HG03103 (cell line): ENCODE data around the gene ZBTB45.
"Not testable (repeated sequence)": the region's sequence is repeated elsewhere in the genome, so short reads cannot be mapped to it uniquely, and the experiment has no call there.

Experiments used
- ATAC-seq: cut with Tn5 transposase; IDR thresholded peaks from one replicate; pipeline ENCODE4 v1.9.1; 2021; ENCODE audit warnings: low read depth; ENCODE audit not compliant: unreplicated experiment

The ZBTB45 gene

DNA sequence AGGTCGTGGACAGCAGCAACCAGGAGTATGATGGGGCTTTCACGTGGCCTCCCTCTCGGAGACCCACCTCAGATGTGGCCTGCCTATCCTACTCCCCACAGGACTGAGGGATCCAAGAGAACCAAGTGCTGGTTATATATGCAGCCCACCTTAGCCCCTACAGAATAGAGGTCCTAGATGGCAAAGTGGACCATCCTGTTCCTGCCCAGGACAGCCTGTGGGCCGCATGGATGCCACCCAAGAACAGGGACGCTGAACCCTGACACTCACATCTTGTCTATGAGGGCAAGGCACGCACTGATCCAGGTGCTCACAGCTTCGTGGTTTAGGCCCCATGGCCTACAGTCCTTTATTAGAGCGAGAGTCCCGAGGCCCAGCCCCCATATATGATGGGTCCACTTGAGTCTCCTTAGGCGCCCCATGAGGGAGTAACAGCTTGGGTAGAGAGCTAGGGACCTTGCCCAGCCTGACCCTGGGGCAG is 6.4 kb downstream of the ZBTB45 start:
- ATAC-seq: no peak

DNA sequence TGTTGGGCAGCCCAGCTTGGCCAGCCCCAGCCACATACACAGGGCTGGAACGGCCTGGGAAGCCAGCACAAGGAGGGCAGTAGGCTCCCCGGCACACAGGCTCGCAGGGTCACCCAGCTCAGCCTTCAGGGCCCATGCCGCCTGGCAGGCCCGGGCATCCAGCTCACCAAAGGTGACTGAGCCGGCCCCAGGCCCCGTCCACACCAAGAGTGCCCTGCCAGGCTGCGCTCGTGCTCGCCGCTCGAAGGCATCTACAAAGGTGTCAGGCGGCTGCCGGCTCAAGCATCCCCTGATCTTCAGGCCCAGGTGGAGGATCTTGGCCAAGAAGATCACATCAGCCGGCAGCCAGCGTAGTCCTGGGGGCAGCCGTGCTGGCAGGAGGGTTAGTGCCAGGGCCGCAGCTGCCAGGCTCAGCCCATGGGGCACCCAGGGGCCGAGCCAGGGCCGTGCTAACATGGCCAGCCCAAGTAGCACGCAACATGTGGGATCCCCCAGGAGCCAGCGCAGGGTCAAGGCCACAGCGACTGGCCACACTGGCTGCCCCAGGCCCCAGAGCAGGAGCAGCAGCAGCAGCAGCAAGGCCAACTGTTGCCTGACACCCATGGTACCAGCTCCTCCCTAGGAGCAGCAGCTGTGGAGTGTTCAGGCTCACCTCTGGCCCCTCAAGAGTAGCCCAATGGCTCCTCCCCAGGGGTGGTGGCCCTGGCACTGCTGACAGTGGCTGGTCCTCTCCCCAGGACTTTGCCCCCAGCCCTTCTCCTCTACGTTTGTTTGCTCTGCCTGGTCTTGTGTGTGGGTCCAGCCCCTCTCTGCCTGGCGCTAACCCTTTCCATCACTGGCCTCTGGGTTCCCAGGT is 8.0 kb downstream of the ZBTB45 start, which contains the start of gene SLC27A5:
Gene SLC27A5 (minus strand): TSS at position 640 of the 856 bp plus-strand sequence. CDS start 37 bp downstream, at position 603.
- no peak for ATAC-seq

DNA sequence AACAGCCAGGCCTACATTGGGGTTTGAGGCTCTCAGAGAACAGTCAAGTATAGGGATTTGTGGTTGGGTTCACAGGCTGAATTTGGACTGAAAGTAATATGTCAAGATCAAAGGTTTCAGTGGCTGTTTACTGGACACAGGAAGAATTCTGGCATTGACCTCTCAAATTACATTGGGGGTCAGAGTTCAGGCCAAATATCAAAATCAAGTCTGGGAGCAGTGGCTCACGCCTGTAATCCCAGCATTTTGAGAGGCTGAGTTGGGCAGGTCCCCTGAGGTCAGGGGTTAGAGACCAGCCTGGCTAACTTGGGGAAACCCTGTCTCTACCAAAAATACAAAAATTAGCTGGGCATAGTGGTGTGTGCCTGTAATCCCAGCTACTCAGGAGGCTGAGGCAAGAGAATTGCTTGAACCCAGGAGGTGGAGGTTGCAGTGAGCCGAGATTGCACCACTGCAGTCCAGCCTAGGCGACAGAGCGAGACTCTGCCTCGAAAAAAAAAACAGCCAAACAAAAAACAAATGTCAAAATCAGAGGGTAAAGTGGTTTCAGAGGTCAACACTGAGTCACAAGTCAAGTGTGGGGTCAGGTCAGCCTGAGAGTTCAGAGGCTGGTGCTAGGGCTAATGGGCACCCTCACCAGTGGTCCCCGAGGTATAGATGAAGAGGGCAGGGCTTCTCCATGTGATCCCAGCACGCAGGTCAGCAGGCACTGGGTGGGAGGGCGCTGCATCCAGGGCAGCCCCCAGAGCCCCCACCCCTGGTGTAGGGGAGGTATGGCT is 9.3 kb downstream of the ZBTB45 start:
- no peak for ATAC-seq

DNA sequence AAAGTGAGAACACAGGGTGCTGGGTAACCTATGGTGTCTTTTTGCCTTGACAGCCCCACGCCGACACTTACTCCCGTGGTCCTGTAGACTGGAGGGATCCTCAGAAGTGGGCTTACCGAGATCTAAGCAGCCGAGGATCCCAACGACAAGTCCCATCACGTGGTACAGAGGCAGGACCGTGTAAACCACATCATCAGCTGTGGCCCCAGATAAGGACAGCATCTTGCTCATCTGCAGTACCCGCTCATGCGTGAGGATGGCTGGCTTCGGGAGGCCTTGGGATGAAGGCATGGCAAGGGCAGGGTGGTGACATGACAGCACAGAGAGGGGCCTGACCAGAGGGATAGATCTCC is 9.9 kb downstream of the ZBTB45 start:
- ATAC-seq: no peak

DNA sequence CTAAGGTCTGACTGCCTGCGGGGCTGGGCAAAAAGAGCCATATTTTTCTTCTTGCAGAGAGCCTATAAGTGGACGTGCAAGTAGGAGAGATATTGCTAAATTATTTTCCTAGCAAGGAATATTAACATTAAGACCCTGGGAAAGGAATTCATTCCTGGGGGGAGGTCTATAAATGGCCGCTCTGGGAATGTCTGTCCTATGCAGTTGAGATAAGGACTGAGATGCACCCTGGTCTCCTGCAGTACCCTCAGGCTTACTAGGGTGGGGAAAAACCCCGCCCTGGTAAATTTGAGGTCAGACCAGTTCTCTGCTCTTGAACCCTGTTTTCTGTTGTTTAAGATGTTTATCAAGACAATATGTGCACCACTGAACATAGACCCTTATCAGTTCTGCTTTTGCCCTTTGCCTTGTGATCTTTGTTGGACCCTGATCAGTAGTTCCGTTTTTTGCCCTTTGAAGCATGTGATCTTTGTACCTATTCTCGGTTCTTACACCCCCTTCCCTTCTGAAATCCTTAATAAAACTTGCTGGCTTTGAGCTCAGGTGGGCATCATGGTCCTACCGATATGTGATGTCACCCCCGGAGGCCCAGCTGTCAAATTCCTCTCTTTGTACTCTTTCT is 11.9 kb downstream of the ZBTB45 start:
- not testable (repeated sequence) for ATAC-seq

DNA sequence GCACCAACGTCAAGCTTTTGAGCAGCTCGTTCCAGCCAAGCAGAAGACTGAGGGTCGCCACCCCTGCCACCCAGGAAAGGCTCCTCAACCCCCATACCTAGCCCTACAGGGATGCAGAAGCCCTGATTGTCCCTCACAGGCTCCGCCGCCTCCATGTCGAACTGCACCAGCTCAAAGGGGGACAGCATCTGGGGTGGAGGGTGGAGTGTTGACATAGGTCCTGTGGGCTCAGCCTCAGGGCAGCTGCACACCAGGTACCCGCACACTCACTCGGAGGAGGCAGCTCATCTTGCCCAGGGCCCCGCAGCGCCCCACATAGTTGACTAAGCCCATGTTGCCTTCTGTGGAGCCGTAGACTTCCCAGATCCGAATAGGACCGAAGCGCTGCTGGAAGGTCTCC is 19.4 kb downstream of the ZBTB45 start:
- no peak for ATAC-seq

DNA sequence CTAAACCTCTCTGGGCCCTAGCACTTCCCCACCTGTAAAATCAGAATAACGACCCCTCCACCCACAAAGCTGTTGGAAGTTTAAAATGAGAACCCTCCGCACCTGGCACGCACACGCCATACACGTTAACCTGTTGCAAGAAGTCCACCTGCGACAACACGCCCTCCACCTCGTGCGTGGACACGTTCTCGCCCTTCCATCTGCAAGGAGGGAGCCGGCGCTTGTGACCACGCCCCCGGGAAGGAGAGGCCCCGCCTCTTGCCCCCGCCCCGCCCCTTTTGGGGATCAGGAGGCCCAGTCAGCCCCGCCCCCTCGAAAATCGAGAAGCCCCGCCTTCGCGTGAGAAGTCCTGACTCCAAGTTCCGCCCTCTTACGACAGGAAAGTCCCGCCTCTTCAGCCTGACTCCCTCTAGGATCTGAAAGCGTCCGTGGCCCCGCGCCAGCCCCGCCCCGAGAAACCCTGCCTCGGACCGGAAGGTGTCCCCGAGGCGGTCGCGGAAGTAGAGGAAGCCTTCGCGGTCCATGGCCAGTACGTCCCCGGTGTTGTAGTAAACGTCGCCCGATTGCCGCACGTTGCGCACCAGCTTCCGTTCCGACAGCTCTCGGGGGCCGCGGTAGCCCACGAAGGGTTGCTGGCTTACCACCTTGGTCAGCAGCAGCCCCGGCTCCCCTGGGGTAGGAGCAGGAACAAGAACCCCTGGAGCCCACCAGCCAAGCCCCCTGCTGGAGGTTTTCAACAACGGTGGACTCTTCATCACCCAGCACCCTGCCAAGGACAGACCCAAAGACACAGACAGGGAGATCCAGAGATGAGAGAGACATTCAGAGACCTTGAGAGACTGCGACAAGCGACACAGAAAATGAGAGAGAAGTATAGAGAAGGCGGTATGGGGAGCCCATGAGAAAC is 20.3 kb downstream of the ZBTB45 start:
- peak; percentile 90 for ATAC-seq

DNA sequence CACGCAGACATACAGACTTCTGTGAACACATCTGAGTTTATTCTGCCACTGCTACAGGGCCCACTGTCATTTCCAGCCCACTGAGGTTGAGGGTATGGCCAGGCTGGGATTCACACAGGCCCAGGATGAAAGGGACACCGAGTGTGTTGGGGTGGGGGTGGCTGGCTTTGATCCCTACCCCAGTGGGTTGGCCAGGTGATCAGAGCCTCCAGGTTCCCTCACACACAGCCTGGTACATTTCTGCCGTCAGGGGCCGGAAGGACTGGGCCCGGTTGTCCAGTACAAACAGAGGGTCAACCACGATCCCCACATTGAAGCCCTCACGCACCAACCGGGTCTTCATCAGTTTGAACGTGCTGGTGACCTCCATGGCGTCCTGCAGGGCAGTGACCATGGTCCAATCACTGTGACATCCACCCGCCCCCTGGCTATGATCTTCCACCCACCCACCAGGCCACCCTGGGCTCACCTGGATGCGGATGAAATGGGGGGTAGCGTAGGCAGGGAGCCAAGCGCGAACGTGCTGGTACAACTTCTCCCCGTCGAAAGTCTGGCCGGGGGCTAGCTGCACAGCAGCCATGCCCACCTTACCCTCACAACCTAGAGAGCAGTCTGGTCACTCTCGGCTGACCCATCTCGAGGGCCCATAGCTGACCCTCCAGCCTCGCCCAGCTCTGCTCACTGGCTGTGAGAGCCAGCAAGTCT is 21.1 kb downstream of the ZBTB45 start:
- no peak for ATAC-seq

DNA sequence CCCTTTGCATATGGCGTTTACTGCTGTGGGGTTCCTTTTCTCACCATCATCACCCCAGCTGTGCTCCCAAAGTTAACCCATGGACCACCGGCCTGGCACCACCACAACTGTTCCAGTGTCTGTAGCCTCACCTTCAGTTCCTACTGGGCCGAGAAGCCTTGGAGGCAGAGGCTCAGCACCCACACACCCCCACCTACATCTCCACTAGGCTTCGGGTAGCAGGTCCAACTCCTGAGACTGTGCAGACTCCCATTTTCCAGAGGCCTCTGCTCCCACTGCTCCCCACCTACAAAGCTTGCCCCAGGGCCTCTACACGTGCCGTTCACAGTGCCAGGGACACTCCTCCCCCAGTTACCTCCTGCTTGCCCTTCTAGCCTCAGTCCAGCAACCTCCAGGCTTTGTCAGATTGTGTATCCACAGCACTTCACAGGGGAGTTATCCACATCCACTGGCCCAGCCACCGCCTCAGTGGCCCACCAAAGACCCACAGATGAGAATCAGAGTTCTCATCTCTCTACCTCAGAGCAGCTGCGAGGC is 21.9 kb downstream of the ZBTB45 start:
- no peak for ATAC-seq

DNA sequence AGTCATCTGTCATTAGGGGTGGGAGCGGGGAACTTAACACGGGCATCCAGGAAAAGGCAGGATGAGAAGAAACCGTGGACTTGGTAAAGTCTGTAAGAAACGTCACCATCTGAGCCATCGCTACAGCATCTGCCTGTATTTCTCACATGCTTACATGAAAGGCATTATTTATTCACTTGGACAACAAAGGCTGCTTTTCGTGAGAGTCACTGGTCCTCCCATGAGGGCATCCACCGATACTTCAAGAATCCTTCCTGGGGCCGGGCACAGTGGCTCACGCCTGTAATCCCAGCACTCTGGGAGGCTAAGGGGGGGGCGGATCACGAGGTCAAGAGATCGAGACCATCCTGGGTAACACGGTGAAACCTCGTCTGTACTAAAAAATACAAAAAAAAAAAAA is 27.3 kb downstream of the ZBTB45 start:
- no peak for ATAC-seq

DNA sequence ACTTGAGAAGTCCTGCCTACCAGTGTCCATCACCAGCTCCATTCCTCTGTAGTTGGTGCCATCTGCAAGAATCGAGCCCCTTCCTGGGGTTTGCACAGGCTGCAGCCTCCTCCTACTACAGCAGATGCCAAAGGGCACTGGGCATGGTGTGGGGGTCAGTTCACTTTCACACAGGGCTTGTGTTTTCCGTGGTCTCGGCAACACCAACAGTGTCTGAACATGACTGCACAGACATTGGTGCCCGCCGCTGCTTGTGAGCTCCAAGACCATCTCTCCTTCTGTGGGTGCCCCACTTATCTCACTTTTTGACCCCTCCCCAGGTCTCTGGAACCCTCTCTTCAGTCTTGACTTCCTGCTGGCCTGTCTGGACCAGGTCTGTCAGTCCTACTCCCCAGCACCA is 28.2 kb downstream of the ZBTB45 start:
- ATAC-seq: no peak

DNA sequence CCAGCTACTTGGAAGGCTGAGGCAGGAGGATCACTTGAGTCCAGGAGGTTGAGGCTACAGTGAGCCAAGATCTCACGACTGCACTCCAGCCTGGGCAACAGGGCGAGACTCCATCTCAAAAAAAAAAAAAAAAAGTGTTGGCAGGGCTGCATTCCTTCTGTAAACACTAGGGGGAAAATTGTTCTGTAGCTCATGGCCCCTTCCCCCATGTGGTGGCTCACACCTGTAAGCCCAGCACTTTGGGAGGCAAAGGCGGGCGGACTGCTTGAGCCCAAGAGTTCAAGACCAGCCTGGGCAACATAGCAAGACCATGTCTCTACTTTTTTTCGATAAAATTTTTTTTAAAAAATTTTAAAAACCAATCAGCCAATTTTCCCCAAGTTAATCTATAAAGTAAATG is 35.3 kb downstream of the ZBTB45 start:
- not testable (repeated sequence) for ATAC-seq

DNA sequence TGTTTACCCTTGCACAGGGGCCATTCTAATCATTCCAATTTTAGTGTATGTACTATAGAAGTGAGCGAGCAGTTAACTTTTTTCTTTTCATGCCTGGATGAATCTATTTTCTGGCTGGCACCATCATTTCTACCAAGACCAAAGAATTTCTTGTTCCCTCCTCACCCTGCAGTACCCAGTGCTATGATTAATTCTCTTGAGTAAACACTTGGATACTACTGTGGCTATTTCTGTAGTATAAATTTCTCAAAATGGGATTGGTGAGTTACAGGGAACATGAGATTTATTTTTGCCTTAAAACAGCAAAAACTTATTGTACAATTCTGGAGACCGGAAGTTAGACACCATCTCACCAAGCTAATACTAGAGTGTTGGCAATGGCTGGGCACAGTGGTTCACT is 35.8 kb downstream of the ZBTB45 start:
- ATAC-seq: no peak

DNA sequence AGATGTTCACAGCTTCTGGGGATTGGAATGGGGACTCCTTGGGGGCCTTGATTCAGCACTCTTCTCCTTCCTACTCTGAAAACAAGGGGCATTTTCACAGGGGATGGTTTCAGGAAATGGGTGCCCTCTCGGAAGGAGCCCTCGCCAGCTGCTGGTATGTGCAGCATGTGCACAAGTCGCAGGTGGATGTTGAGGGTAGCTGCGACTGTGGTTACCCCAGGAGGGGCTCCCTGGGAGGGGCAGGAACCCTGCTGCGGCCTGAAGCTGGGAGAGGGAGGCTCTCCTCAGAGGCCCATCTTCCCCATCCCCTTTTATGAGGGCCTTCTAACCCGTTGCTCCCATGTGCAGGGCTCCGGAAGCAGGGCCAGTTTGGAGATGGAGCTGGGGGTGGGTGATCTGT is 37.2 kb downstream of the ZBTB45 start:
- ATAC-seq: no peak

DNA sequence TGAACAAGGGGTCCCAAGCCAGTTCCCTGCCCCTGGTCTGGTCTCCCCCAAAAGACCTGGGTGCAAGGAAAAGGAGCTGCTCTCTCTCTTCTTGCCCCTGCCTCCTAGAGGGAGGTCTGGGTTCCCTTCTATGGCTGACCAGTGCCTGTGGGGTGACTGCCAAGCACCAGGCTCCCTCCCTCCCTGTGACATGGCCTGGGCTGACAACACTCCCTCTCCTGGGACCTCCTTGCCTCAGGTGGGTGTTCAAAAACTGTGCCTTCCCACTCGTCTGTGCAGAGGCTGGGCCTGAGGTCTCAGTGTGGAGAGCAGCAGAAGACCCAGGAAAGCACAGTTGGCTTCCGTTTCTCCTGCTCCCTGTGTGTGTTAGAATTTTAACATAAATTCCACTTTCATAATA is 38.8 kb downstream of the ZBTB45 start:
- no peak for ATAC-seq

DNA sequence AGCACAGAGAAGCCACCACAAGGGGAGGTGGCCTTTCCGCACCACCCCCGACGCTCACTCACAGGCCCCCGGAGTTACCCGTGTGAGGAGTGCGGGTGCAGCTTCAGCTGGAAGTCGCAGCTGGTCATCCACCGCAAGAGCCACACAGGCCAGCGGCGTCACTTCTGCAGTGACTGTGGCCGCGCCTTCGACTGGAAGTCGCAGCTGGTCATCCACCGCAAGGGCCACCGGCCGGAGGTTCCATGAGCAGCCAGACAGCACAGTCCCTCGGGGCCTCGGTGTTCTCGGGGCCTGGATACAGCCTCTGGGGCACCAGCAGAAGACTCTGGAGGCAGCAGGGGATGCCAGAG is 39.2 kb downstream of the ZBTB45 start:
- ATAC-seq: no peak

DNA sequence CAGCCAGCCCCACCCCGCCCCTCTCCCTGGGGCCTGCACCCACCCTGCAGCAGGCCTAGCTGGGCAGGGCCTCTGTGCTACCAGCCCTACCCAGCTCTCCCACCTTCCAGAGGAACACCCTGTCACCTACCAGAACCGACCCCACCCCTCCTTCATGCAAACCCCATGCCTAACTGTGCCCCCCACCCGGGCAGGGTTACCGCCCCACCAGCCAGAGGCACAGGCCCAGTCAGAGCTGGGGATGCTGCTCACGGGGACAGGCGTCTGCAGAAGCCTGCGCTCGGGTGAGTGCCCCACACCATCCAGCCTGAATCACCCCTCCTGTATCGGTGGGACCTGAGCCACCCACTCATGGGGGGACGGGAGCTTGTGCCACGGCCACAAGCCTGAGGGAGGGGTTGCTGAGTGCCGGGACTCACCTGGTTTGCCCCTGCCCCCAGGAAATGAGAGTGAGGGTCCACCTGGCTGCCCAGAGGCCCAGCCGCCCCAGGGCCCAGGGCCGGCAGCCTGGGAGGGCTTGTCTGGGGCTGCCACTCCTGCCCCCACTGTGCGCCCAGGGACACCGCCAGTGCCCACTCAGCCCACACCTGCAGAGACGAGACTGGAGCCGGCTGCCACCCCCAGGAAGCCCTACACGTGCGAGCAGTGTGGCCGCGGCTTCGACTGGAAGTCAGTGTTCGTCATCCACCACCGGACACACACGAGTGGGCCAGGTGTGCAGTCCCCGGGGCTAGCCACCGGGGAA is 39.7 kb downstream of the ZBTB45 start:
- ATAC-seq: no peak

DNA sequence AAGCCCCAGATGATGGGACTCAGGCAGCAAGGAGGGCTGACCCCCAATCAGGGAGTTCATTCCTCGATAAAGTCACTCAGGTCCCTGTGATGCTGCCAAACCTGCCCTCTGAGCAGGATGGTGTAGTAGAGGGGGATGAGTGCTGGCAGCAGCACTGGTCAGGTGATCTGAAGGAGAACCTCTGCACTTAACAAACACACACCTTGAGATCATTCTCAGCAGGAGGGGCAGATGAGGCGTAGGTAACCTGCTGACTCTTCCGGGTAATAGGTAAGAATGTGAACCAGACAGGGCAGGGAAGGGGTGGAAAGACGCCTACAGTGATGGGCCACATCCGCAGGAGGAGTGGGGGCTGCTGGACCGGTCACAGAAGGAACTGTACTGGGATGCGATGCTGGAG is 40.3 kb downstream of the ZBTB45 start:
- ATAC-seq: no peak

DNA sequence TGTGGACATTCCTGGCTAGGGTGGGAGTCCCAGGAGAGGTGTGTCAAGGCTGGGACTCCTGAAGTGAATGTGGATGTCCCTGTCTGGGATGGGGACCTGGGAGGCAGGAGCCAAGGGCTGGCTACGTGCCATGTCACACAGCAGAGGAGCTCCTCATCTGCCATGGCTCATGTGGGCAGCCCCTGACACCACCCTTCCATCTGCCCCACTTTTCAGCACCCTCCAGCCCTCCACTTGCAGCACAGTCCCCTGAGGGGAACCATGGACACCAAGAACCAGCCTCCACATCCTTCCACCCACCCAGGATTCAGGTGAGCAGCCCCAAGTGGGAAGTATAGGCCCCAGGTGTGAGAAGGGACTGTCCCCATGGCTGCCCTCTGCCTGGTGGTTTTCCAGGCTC is 41.7 kb downstream of the ZBTB45 start:
- no peak for ATAC-seq
